Measurements from ENCODE around the gene ZNF195.
"Not testable (repeated sequence)": the region's sequence is repeated elsewhere in the genome, so short reads cannot be mapped to it uniquely, and the experiment has no call there.

Gene ZNF195

GRCh38 chr11:3347127-3347526, 31.8 kb downstream of the ZNF195 start:
- no peak for DNase-seq (ENCODE audit: low read depth)

- DNase-seq (ENCODE audit: low read depth) = no peak
Measured at GRCh38 chr11:3346587-3346986, 32.4 kb downstream of the ZNF195 start.

- no peak for DNase-seq (ENCODE audit: low read depth)
Measured at GRCh38 chr11:3345736-3346135, 33.2 kb downstream of the ZNF195 start.

GRCh38 chr11:3344327-3345174, 34.4 kb downstream of the ZNF195 start:
- DNase-seq (ENCODE audit: low read depth) = no peak

GRCh38 chr11:3342709-3343108, 36.2 kb downstream of the ZNF195 start:
- no peak for DNase-seq (ENCODE audit: low read depth)

GRCh38 chr11:3341298-3341697, 37.6 kb downstream of the ZNF195 start:
- peak; percentile 25 for DNase-seq (ENCODE audit: low read depth)

- peak; percentile 89 for DNase-seq (ENCODE audit: low read depth)
Measured at GRCh38 chr11:3340025-3340424, 38.9 kb downstream of the ZNF195 start.

GRCh38 chr11:3339340-3339624, 39.7 kb downstream of the ZNF195 start:
- DNase-seq (ENCODE audit: low read depth) = no peak

GRCh38 chr11:3338569-3339339, 40.2 kb downstream of the ZNF195 start:
- DNase-seq (ENCODE audit: low read depth) = no peak

- not testable (repeated sequence) for DNase-seq (ENCODE audit: low read depth)
Measured at GRCh38 chr11:3336420-3336819, 42.5 kb downstream of the ZNF195 start.

GRCh38 chr11:3333157-3333556, 45.8 kb downstream of the ZNF195 start:
- DNase-seq (ENCODE audit: low read depth) = not testable (repeated sequence)

- not testable (repeated sequence) for DNase-seq (ENCODE audit: low read depth)
Measured at GRCh38 chr11:3331078-3331477, 47.9 kb downstream of the ZNF195 start.

GRCh38 chr11:3330064-3330463, 48.9 kb downstream of the ZNF195 start:
- DNase-seq (ENCODE audit: low read depth) = not testable (repeated sequence)

GRCh38 chr11:3328503-3328902, 50.4 kb downstream of the ZNF195 start:
- not testable (repeated sequence) for DNase-seq (ENCODE audit: low read depth)

GRCh38 chr11:3326450-3326849, 52.5 kb downstream of the ZNF195 start:
- DNase-seq (ENCODE audit: low read depth) = not testable (repeated sequence)

GRCh38 chr11:3324724-3325123, 54.2 kb downstream of the ZNF195 start:
- not testable (repeated sequence) for DNase-seq (ENCODE audit: low read depth)
